Rectal smooth muscle tissue (tissue), 1 donor: ENCODE results near the gene WDR41.

Source experiments
- H3K27ac ChIP-seq: one replicate; pipeline ENCODE4 v1.7.0; 2013; ENCODE audit warnings: low read depth, low read length, inconsistent platforms
- H3K27me3 ChIP-seq: one replicate; pipeline ENCODE4 v1.7.0; 2013; ENCODE audit warnings: low read length; ENCODE audit not compliant: control insufficient read depth, insufficient read depth
- H3K36me3 ChIP-seq: one replicate; pipeline ENCODE4 v1.7.0; 2013; ENCODE audit warnings: low read length; ENCODE audit not compliant: control insufficient read depth, insufficient read depth
- H3K4me1 ChIP-seq: one replicate; pipeline ENCODE4 v1.7.0; 2013; ENCODE audit warnings: low read length; ENCODE audit not compliant: control insufficient read depth, insufficient read depth
- H3K4me3 ChIP-seq: one replicate; pipeline ENCODE4 v1.7.0; 2013; ENCODE audit warnings: low read length
- H3K9ac ChIP-seq: one replicate; pipeline ENCODE4 v1.7.0; 2013; ENCODE audit warnings: low read length

The WDR41 gene

DNA sequence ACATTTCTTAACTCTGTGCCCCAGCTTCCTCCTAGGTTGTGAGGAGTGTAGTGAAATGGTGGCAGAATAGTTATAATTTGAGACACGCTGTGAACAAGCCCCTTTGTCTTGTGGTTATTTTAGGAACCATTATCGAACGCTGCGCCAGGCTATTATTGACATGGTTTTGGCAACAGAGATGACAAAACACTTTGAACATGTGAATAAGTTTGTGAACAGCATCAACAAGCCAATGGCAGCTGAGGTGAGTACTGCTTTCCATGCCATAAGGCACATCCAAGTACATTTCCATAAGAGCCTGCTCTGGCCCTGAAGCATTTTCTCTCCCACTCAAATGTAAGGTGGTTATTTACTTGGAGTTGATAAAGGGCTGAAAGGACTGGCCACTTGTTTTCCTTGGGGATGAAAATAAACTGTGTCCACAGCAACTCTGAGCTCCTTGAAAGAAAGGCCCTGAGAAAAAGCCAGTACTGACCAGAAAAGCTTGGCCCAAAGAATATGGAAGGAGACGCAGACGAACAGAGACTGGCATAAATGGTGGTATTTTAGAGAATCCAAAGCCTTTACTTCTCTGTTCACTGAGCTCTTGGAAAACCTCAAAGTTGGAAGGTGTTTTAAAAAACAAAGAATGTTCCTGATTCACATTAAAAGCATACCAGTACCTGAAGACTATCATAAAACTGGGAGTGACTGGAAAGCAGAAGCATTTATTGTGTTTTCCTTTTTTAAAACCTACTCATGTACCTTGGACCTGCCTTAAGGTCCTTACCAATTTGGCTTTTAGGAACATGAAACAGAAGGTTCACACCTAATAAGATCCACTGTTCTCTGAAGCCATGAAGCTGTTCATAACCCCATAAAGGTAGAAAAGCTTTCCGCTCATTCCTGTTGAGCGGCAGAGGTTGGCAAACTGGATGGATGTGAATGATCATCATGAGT, 72.2 kb downstream of the WDR41 start:
- Histone ChIP-seq H3K4me1 (no peaks in the 10 kb centered on the region), H3K27ac (no peak overlapping the region), H3K27me3 (no peaks in the 10 kb centered on the region), H3K4me3 (no peak overlapping the region), H3K9ac (no peak overlapping the region), H3K36me3 (no peaks in the 10 kb centered on the region)

DNA sequence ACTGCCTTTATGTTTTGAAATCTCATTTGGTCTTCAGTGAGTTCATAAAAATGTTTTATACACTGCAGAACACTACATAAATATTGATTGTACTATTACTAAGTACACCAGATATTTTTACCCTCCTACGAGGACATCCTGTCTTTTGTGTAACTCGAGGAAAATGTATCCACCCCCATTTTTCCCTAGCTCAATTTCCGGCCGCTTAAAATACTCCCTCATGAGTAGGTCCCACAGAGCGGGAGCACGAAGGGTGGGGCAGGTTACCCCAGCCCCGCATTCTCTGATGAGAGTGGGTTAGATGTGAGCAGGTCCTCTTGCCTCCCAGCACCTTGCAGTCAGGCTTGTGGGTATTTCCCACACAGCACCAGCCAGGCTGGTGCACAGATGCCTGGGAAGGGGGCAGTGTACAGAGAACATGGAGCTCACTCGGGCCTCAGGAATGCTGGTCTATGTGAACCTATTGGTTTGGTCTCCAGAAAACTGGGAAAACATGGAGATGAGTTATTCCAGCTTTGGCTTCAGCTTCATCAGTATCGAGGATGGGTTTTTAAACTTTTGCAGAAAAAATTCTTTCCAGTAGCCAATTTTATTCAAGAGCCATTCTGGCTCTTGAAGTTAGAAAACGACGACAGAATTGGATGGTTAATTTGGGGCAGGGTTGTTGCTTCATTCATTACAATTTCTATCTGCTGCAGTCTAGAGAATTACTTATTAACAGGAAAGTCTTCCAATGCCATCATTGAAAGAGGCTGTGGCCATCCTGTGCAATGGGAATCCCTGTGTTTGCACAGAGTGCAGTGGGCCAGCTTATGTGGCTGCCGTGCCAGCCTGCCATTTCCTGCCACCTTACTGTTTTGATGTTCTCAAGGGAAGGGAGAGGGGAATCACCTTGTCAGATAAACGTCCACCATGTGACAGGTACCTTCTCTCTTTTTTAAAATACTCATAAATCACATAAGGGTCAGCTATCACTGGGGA, 73.2 kb downstream of the WDR41 start:
- no peak overlapping the region for H3K4me3 ChIP-seq

DNA sequence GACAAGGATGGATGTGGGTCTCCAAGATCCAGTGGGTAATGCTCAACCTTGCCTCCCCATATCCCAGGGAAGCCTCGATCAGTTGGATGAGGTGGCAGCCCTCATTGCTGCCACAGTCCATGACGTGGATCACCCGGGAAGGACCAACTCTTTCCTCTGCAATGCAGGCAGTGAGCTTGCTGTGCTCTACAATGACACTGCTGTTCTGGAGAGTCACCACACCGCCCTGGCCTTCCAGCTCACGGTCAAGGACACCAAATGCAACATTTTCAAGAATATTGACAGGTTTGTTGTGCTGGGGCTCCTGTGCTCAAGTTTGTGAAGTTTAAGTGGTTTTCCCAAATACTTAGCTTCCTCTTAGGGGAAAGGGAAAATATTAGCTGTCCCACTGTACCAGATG, 74.0 kb downstream of the WDR41 start:
- Histone ChIP-seq H3K36me3 (no peaks in the 10 kb centered on the region), H3K27me3 (no peaks in the 10 kb centered on the region), H3K4me3 (no peak overlapping the region), H3K9ac (no peak overlapping the region), H3K4me1 (no peaks in the 10 kb centered on the region), H3K27ac (no peak overlapping the region)

More for the DNA sequence above, 73.2 kb downstream of the WDR41 start:
- no peaks in the 10 kb centered on the region for H3K27me3 ChIP-seq
- no peaks in the 10 kb centered on the region for H3K4me1 ChIP-seq
- no peaks in the 10 kb centered on the region for H3K36me3 ChIP-seq
- H3K9ac ChIP-seq: no peak overlapping the region
- no peak overlapping the region for H3K27ac ChIP-seq

DNA sequence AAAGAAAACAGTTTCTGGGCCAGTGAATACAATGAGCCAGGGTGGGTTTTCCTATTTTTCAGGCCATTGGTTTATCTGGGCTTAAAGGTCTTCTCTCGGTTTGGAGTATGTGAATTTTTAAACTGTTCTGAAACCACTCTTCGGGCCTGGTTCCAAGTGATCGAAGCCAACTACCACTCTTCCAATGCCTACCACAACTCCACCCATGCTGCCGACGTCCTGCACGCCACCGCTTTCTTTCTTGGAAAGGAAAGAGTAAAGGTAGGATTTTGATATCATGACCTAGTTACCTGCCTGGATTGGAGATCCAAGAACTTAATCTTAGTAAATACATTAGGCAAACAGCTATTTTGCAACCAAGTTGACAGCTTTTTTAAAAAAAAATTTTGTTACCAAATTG, 79.1 kb downstream of the WDR41 start:
- Histone ChIP-seq H3K27me3 (no peaks in the 10 kb centered on the region), H3K4me1 (no peaks in the 10 kb centered on the region), H3K36me3 (no peaks in the 10 kb centered on the region), H3K9ac (no peak overlapping the region), H3K4me3 (no peak overlapping the region), H3K27ac (no peak overlapping the region)

DNA sequence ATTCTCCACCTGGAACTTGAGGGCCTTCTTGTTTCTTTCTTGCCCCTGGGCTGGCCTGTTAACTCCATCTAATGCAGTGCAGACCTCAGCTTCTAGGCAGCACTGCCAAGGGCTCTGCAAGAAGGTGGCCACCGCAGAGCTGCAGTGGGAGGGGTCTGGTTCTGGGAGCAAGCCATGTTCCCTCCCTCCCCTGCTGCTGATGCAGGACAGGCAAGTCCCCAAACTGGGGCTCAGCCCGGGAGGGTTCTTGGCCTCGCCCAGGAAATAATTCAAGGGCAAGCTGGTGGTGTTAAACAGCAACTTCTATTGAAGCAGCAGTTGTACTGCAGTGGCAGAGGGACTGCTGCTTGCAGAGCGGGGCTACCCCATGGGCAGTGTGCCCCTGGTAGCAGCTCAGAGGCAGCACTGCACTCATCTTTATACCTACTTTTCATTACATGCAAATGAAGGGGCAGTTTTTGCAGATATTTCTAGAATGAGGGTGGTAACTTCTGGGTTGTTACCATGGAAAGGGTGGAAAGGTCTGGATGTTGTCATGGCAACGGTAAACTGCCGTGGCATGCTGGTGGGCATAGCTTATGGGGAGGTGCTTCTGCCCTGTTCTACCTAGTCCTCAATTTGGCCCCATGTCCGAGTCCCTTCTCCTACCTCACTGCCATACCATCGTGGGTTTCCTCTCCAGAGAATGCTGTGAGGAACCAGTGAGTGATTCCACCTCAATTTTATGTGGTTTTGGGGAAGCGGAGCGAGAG, 82.1 kb downstream of the WDR41 start:
- H3K4me3 ChIP-seq: no peak overlapping the region
- no peaks in the 10 kb centered on the region for H3K27me3 ChIP-seq
- no peaks in the 10 kb centered on the region for H3K36me3 ChIP-seq
- no peak overlapping the region for H3K9ac ChIP-seq
- no peak overlapping the region for H3K27ac ChIP-seq
- no peaks in the 10 kb centered on the region for H3K4me1 ChIP-seq

DNA sequence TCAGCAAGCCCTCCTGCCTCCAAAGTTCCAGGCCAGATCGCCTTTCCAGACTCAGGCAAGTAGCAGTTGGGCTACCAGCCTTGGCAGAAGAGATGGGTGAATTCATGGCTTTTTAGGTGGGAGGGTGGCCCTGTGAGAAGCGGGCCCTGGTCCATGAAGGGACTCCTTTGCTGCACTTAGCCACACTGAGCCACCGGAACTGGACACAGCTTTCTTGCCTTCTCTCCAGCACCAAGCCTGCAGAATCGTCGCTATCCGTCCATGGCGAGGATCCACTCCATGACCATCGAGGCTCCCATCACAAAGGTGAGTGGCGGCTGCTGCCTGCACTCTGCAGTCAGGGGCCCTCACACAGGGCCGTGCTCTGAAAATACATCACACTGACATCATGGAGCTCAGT, 85.0 kb downstream of the WDR41 start:
- no peaks in the 10 kb centered on the region for H3K4me1 ChIP-seq
- no peaks in the 10 kb centered on the region for H3K27me3 ChIP-seq
- H3K9ac ChIP-seq: no peak overlapping the region
- no peak overlapping the region for H3K27ac ChIP-seq
- no peak overlapping the region for H3K4me3 ChIP-seq
- H3K36me3 ChIP-seq: no peaks in the 10 kb centered on the region

DNA sequence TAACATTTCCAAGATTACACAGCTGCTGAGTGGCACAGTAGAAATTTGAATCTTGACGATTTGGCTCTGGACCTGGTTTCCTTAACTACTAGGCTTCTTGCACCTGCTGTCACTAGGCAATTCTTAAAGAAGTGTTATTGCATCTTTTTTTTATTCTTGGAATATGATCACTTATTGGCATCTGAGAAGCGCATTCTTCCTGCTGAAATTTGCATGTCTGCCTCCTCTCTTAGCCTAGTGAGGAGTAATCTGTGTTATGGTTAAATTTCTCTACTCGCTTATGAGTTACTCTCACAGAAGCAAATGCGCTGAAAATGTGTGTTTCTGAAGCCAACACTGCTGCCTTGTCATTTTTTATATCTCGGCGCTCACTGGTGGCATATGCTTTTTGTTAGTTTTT, 89.3 kb downstream of the WDR41 start:
- Histone ChIP-seq H3K4me3 (no peak overlapping the region), H3K36me3 (no peaks in the 10 kb centered on the region), H3K4me1 (no peaks in the 10 kb centered on the region), H3K27me3 (no peaks in the 10 kb centered on the region), H3K27ac (no peak overlapping the region), H3K9ac (no peak overlapping the region)

DNA sequence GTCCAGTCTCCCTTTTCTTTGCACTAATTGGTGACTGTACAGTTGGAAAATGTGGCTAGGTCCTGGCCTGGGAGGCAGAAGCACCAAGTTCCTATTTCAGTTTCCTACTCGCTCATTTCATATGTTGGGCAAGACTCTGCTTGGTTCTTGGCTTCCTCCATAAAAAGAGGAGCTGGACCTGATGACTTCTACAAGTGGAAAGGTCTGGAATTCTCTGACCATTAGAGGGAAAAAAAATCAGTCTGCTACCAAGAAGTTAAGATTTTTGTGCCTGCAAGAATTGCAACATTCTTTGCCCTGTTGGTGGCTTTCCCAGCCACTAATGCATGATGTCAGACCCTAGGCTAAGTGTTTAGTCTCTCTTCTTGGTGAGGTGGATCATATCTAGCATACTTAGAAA, 91.5 kb downstream of the WDR41 start:
- Histone ChIP-seq H3K27me3 (no peaks in the 10 kb centered on the region), H3K36me3 (no peaks in the 10 kb centered on the region), H3K4me1 (no peaks in the 10 kb centered on the region), H3K9ac (no peak overlapping the region), H3K4me3 (no peak overlapping the region), H3K27ac (no peak overlapping the region)

DNA sequence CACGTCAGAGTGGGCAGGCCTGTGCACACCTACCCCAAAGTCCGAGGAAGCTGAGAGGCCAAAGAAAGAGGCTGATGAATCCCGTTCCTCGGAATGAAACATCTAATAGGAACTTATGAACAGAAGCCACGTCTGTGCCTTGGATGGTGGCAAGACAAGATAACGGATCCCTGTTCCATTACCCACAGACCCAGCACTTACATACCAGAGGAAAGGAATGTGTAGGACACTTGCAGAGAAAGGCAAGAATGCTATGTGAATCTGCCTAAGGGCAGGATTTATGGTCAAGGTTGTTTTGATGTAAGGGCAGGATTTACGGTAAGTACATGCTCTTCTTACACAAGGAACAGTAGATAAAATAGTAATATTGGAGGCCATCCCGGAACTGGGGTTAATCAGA, 93.2 kb downstream of the WDR41 start:
- Histone ChIP-seq H3K4me3 (no peak overlapping the region), H3K36me3 (no peaks in the 10 kb centered on the region), H3K4me1 (no peaks in the 10 kb centered on the region), H3K27ac (no peak overlapping the region), H3K27me3 (no peaks in the 10 kb centered on the region), H3K9ac (no peak overlapping the region)

DNA sequence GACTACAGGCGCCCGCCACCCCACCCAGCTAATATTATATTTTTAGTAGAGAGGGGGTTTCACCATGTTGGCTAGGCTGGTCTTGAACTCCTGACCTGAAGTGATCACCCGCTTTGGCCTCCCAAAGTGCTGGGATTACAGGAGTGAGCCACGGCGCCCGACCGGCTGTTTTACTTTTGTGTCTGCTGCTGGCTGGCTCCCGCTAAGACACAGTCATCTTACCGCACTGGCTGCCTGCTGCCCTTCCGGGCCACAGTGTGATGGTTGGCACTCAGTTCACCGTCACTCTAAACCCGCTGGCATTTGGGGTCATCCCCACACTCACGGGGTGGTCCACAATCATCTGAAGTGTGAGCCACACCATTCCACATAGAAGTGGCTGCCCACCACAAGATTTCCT, 93.7 kb downstream of the WDR41 start:
- Histone ChIP-seq H3K4me1 (no peaks in the 10 kb centered on the region), H3K27me3 (no peaks in the 10 kb centered on the region), H3K4me3 (no peak overlapping the region), H3K9ac (no peak overlapping the region), H3K27ac (no peak overlapping the region), H3K36me3 (no peaks in the 10 kb centered on the region)

DNA sequence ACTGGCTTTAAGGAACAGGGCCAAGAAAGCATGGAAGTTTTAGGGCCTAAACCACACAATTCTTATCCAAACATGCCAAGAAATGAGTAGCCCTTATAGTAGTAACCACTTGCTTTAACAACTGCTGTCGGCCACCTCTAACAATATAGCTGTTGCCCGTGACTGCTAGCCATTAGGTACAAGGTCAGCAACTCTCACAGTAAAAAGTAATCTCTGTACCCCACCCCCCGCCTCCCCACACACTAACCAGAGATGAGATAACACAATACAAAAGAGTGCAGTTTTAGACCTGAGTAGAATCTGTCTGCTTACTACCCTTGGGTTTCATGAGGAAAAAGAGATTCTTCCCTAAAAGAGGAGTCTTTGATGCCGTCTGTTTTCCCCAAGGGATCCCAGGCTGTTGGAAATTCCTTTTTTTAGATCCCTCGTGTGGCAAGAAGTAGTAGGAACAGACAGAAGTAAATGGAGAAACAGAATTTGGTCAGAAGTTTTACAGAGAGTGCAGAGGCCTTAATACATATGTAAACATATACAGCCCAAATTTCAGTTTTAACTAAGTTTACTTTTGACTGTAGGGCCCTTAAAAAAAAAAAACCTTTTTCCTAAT, 94.3 kb downstream of the WDR41 start:
- Histone ChIP-seq H3K9ac (no peak overlapping the region), H3K27ac (no peak overlapping the region), H3K27me3 (no peaks in the 10 kb centered on the region), H3K36me3 (no peaks in the 10 kb centered on the region), H3K4me3 (no peak overlapping the region), H3K4me1 (no peaks in the 10 kb centered on the region)

DNA sequence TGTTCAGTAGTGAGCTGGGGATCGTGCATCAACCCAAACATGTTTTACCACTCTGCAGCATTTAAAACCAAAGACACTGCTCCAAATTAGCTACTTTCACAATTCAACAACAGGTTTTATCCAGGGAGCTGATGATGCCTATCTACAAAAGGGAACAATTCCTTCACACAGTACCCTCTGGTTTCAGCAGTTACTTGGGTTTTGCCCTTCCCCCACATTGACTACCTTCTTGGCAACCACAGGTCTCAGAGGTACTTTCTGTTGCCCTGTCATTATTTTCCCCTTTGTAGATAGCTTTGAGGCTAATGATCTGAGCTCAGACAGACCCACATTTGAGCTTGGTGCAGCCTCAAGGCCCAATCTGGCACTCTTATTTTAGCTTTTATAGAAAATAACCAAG, 96.1 kb downstream of the WDR41 start:
- peaks cover 2% of the 10 kb centered on the region for H3K4me1 ChIP-seq
- no peak overlapping the region for H3K9ac ChIP-seq
- no peaks in the 10 kb centered on the region for H3K36me3 ChIP-seq
- no peaks in the 10 kb centered on the region for H3K27me3 ChIP-seq
- H3K27ac ChIP-seq: no peak overlapping the region
- no peak overlapping the region for H3K4me3 ChIP-seq
